Jurkat, Clone E6-1 (cell line): Measurements from ENCODE around the gene METTL3.

Experiments used
- DNase-seq: peaks from one replicate; pipeline ENCODE4 v3.0.0-alpha.2; 2011; ENCODE audit warnings: low read depth, low spot score
- H3K4me3 ChIP-seq: 2 replicates; pipeline ENCODE4 v1.5.1; 2011; ENCODE audit warnings: mild to moderate bottlenecking, low read length, control low read depth, moderate library complexity

METTL3 gene

DNA sequence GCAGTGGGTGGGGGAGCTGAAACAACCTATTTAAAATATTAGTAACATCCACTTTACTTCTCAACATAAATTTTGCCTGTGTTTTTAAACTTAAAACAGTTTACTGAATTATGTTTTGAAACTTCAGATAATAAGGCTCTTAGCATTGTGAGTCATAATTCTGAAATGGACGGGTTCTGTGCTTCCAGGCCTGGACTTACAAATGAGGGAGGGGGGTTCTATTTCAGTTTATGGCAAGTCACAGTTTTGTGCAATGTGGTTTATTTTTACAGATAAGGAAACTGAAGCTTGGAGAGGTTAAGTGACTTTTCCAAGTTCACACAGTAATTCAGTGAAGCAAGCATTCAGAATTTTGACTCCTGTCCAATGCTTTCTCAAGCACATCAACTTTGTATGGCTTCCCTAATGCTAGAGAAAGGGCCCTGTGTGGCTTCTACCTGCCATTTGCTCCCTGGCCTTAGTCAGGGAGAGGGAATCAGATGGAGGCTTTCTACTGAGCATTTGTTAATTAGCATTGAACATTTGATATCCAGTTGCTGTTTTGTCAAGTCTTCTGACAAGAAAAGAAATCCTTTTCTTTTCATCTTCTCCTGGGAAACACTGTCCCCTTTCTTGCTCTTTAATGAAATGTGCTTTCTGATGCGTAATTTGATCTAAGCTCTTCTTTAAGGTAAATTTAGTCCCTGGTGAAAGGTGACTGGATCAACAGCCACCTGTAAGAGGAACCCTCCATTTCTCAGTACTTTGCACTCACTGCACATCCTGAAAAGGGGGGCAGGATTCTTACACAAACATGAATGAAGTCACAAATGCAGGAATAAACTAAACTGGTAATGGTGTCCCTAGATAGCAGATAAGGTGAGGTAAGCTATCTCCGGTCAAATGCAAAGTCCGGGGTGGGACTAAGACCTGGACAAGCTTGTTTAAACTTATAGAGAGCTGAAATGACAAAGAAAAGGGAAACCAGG is 17.5 kb upstream of the METTL3 start:
- no peak for DNase-seq
- H3K4me3 ChIP-seq = no peak overlapping the region

DNA sequence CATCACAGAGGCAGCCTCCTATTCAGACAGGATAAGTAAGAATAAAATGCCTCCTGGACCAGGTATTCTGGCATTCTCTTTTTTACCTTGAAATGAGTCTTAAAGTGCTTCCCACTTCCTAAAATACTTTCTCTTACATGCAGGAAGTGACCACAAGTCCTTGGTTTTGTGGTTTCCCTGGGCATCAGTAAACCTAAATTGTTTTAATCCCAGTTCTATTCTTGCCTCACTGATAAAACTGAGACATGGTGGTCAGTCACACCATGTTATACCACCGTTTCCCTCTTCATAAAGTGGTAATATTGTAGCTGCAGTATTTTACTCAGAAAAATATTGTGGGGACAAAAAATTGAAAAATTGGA is 16.2 kb upstream of the METTL3 start:
- H3K4me3 ChIP-seq = no peak overlapping the region
- no peak for DNase-seq

DNA sequence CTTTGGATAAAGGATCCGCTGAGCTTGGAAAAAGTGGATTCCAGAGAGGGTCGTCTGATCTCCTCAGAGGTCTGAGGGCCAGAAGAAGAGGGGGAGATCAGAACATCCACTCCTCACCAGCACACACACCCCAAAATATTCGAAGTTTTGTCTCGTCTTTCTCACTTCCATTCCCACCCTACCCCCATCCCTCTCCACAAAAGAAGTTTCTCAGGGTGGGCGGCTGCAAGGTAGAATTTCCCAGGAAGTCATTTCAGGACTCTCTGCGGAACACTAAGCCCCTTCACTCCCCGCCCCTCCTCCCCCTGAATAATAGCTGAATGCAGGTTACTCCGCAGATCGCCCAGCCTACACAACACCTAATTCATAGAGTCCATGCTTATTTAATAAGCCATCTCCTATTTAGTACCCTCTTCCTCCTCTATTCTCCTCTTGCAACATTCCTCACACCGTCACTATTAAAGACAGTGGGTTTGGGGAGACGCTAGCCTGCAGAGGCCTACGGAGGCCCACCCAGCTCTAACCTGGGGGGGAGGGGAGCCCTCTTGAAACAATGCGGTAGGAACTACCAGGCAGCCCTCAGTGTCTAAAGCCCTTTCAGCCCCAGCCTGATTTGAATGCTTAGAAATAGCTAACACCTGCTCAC is 15.7 kb upstream of the METTL3 start:
- DNase-seq = no peak

DNA sequence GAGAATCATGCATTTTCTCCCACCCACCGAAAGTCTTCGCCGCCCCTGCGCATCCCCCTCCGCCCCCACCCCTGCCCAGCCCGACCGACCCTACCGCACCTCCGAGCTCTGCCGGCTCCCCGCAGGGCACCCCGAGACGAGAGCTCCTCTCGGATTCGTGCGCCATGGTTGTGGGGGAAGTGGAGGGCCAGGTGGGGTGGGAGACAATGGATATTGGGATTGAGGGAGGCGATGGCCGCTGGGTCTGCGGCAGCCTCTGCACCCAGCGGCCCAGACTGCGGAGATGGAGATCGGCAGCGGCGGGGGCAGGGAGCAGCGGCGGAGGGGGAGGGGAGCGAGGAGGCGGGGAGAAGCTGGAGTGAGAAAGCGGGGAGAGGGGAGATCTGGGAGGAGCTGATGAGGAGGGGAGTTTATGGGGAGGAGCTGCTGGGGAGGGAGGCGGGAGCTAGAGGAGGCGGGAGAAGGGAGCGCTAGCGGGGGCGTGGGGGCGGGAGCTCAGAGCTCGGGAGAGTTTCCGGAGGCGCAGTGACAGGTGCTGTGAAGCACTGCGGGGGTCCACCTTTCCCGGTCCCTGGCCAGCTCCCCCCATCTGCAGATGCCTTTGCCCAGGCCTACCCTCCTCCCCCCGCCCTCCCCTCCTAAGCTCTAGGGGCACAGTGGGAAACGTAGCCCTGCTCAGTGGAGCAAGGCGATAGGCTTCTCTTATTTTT is 15.0 kb upstream of the METTL3 start, which contains the start of gene SALL2:
Gene SALL2, minus strand, starts transcription at position 385 of the 710 bp plus-strand sequence. Its CDS starts 219 bp downstream, at position 166.
- H3K4me3 ChIP-seq = peak within 1 kb of the TSS; percentile 72
- DNase-seq = peak; percentile 85

More for the DNA sequence above, 15.7 kb upstream of the METTL3 start:
- peak overlapping the region; percentile 72 for H3K4me3 ChIP-seq

DNA sequence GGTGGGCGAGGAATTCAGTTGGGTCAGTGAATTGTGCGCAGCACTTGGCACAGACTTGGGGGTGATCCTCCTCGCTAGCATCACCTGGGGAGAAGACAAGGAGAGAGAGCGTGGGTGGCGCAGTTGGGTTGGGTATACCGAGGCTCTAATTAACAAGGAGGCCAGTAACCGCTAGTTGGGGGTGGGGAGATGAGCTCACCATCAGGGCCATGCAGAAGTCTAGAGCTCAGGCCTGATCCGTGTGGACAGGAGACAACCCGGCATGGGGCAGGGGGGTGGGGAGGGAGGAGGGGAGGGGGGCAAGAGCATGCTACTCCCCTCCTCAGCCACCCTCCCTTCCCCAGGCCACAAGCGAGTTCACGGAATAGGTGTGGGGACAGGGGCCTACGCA is 14.4 kb upstream of the METTL3 start:
- no peak for DNase-seq
- H3K4me3 ChIP-seq = peak overlapping the region; percentile 72

DNA sequence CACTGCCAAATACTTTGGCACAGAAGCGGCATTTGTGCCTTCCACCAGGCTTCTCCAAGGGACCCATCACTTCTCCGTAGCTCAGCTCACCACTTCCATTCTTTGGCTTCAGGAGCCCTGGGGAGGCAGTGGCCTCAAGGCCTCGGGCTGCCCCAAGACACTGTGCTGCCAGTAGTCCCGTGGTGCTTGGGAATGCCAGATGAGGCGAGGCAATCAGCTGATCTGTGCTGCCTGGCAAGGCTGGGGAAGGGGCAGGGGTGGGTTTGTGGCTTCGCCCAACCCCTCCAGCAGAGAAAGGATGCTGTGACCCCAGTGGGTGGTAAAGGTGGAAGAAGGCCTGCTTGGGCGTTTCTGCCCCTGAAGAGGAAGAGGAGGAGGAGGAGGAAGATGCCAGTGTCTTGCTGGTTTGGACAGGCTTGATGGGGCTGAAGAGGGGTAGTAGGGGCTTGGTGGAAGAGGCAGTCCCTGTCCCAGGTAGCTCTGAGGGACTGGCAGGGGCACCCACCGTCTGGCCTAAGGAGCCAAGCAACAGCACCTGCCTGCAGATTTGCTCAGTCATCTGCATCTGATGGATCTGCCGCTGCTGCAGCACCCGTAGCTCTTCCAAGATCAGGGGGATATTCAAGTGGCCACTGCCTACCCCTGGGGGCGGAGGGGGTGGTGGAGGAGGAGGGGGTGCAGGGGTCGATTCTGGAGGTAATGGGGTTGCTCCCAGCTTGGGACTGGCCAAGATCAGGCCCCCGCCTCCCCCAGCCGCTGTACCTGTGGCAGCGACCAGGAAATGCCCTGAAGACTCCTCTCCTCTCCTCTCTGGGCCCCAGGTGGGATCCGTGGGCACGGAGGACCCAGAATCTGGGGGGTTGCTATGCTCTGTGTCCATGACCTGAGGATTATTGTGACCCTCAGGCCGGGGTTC is 13.7 kb upstream of the METTL3 start:
- peak overlapping the region; percentile 72 for H3K4me3 ChIP-seq
- no peak for DNase-seq

DNA sequence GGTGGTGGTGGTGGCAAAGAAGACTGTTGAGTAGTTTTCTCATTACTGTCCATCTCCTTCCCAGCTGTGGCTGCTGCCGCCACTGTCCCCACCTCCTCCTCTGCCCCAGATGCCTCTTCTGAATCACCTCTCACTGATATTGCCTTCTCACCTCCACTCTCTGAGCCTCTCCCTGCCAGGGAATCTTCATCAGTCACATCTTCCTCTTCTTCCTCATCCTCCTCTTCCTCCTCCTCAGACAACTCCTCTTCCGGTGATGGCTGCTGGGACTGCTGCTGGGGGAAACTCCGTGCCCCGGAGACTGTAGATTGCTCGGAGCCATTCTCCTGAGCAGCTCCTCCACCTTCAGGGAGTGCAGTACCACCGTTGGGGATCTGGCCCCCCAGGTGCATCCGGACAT is 12.1 kb upstream of the METTL3 start:
- no peak for DNase-seq
- H3K4me3 ChIP-seq = no peak overlapping the region

DNA sequence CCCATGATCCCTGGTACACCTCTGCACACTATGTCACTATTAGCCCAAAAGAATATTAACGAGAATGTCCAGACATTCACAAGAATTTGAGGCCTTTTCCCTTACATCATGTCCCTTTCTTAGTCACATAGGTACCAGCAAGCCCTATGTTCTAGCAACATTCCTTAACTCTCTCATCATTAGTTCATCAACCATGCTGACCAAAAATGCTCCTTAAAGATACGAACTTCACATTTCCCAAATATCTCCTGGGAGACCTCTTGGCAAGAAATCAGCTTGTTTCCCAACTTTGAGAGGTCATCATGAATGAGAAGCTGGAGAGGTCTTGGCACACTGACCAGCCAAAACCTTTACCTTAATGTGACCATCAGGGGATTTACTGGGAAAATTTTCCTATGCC is 10.4 kb upstream of the METTL3 start:
- H3K4me3 ChIP-seq = no peak overlapping the region
- no peak for DNase-seq

DNA sequence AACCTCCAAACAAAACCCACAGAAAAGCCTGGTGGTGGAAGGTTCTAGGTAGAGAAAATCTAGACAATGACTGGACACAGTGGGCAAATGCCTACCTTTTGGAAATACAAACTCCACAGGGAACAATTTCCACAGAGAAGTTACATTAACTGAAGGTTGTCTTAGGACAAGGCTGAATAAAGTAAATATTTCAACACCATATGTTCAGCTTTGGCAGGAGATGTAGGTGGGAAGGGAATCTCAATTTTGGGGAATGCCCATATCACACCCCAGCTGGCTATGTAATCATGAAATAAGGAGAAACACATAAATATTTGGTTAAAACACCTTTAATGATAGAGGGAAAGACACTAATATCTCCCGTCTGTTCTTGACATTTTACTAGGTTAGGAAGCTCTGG is 9.6 kb upstream of the METTL3 start:
- no peak for DNase-seq
- H3K4me3 ChIP-seq = no peak overlapping the region

DNA sequence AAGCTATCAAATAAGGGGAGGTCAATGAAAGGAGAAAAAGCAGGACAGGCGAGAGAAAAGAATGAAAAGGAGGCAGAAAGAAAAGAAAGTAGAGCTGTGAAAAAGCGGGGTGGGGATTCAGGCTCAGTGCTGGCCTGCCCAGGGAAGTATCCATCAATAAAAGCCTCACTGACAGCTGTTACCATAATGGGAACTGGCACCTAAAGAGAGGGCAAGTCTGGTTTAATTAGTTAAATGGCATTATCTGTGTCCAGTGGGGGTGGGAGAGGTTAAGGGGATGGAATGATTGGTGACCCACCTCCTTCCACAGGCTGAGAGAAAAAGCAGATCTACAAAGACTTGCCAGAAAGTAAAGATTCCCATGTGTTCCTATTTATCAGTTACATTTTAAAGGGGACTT is 7.6 kb upstream of the METTL3 start:
- DNase-seq = no peak

DNA sequence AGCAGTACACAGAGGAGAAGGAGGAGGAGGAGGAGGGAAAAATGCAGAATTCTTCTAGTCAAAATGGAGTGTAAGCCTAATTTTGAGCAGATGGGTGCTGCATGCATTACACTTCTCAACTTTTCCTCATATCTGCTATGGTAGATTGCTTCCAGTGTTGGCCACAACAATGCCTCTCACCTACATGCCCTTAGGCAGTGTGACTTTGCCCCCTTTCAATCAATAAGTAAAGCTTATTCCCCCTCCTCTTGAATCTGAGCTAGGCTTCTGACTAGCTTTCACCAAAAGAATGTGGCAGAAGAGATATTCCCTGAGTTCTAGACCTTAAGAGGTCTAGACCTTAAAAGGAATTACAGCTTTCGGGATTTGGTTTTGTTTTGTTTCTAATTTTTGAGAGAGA is 3.2 kb upstream of the METTL3 start:
- no peak for DNase-seq
- H3K4me3 ChIP-seq = no peak overlapping the region

More for the DNA sequence above, 7.6 kb upstream of the METTL3 start:
- no peak overlapping the region for H3K4me3 ChIP-seq

DNA sequence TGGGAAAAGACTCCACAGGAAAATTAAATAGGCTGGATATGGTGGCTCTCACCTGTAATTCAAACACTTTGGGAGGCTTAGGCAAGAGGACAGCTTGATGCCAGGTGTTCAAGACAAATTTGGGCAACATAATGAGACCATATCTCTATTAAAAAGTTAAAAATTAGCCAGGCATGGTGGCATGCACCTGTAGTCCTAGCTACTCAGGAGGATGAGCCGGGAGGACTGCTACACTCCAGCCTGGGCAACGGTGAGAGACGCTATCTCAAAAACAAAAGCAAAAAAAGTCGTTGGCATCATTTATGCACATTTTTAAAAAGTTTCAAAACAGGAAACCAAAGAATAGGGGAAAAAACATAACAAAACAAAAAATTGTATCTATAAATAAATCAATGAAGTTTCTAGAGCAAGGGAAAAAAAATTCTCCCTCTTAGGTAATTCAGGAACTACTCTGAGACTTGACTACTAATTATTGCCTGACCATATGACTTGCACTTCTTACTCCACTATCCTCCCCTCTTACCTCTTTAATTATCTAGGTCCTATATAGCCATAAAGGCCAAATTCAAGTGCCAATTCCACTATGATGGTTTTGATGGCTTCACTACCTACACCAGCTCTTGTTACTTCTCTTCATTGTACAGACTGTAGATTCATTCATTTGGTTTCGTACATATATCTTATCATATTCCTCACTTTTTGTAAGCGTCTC is 1.6 kb downstream of the METTL3 start:
- H3K4me3 ChIP-seq = peak overlapping the region; percentile 80
- DNase-seq = no peak

DNA sequence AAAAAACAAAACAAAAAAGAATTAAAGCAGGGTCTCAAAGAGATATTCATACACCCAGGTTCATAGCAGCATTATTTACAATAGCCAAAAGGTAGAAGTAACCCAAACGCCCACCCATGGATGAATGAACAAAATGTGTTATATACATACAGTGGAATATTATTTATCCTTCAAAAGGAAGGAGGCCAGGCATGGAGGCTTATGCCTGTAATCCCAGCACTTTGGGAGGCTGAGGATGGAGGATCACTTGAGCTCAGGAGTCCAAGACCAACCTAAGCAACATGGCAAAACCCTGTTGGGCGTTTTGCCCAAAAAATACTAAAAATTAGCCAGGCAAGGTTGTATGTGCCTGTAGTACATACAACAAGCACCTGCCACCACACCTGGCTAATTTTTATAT is 4.6 kb downstream of the METTL3 start:
- no peak overlapping the region for H3K4me3 ChIP-seq
- no peak for DNase-seq

DNA sequence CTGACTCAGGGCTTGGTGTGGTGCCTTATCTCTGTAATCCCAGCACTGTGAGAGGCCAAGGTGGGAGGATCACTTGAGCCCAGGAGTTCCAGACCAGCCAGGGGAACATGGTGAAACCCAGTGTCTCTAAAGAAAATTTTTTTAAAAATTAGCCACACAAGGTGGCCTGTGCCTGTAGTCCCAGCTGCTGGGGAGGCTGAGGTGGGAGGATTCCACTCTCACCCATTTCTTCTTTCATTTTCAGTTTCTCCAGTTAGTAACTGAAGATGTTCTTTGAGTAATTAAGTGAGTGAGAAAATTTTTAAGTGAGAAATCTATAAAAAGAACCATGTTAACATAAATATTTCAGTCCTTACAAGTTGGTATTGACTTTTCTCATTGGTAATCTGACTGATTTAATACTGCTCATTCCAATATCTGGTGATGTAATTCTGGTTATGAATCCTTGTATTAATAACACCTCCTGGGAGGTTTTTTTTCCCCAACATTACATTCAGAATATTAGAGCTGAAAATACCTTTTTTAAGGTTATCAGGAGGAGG is 6.1 kb downstream of the METTL3 start:
- H3K4me3 ChIP-seq = no peak overlapping the region
- no peak for DNase-seq

DNA sequence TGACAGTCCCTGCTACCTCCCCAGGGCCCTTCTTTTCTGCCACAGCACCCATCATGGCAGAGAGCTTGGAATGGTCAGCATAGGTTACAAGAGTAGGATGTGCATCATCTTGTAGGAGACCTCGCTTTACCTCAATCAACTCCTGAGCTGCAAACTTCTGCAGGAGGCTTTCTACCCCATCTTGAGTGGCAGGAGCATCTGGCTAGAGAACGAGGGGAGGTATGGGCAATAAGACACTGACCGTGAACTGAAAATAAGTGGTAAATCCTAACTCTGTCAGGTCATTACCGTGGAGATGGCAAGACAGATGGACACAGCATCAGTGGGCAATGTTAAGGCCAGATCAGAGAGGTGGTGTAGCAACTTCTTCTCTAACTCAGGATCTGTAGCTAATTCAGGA is 7.8 kb downstream of the METTL3 start:
- H3K4me3 ChIP-seq = no peak overlapping the region
- DNase-seq = no peak

DNA sequence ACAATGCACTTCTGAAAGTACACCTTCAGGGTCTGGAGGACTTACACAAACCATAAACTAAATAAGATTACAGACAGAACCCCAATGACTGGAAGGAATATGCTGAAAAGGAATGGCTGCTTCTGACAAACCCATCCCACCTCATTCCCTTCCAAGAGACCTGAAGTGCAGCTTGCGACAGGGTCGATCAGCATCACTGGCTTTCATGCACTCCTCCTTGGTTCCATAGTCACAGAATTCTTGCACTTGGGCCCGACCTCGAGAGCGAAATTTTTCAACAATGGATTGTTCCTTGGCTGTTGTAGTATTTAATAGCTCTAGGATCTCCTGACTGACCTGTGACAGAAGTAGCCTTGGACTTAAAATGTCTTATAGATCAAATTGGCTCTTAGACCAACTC is 9.6 kb downstream of the METTL3 start:
- DNase-seq = no peak
- H3K4me3 ChIP-seq = no peak overlapping the region

DNA sequence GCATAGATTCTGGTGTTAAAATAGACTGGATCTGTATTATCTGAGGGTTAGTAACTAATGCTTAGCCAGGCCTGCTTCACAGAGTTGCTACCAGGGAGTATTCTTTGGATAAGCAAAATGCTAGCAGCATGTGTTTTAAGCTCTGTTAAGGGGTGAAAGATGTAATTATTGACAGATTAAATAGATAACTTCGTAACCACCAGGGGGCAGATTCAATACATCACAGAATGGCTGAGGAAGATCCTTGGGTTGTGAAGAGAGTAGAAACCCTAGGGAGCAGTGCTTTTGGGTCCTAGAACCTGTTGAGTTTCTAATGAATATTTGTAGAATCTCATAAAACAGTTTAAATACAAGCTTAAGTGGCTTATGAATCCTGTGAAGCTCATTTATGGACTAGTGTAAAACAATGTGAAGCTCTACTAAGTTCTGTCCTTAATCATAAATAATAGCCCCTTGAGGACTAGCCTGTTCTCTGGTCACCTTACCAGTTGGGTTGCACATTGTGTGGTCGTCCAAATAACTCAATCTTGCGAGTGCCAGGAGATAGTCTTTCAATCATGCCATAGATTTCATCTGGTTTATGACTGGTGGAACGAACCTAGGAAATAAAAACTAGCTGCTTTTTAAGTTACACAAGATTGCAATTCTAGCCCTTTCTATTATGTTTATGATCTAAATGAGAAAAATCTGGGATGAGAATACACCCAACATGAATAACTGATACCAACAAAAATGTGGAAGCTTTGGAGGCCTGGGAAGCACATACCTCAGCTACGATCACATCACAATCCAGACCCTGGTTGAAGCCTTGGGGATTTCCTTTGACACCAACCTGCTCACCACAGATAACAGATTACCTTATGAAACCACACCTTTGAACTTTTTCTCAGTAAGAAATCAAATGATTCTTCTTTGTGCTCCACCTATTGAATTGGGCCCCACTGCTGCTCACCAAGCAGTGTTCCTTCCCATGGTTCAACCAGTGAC is 12.3 kb downstream of the METTL3 start:
- DNase-seq = peak; percentile 54

More for the DNA sequence above, 12.3 kb downstream of the METTL3 start:
- no peak overlapping the region for H3K4me3 ChIP-seq
